Jurkat, Clone E6-1 (cell line): ENCODE results near the gene HNRNPUL2.
A peak's percentile ranks its signal among the peaks of the same experiment; 100 is the strongest.

Experiments
- DNase-seq: peaks from one replicate; pipeline ENCODE4 v3.0.0-alpha.2; 2011; ENCODE audit warnings: low read depth, low spot score
- H3K4me3 ChIP-seq: 2 replicates; pipeline ENCODE4 v1.5.1; 2011; ENCODE audit warnings: mild to moderate bottlenecking, low read length, control low read depth, moderate library complexity

HNRNPUL2 gene

DNA sequence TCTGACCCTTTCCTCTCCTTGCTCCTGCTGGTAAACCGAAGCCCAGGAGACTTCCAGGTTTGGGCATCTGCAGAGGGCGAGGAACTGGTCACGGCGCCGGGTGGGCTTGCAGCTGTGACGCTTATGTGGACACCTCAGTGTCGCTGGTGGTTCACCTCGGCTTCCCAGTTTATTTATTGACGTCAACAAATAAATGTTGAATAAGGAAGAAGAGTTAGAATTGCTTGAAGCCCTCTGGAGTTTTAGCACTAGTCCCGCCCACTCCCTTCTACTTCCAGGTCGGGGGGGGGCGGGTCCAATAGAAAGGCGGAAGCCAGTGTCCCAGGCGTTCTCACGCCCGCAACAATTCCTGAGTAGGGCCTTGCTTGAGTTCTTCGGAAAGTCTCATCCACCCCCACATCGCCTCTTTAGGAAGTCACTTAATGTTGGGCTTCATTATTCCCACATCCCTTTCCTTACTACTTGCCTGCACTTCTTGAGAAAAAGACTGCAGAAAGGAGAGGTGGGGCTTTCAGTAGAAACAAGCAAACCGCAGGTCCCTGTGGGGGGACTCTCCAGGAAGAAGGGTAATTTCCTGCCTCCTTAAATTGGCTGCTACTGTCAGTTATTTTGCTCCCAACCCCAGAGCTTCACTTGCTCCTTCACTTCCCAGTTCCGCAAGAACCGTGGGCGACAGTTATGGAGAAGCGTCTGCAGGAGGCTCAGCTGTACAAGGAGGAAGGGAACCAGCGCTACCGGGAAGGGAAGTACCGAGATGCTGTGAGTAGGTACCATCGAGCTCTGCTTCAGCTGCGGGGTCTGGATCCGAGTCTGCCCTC lies 1.1 kb upstream of the HNRNPUL2 start, which contains the start of gene TTC9C:
TSS of gene TTC9C (plus strand) at position 316 of the 818 bp plus-strand sequence. CDS start at position 679, 363 bp downstream.
- peak; percentile 82 for DNase-seq
- peak within 1 kb of the TSS; percentile 78 for H3K4me3 ChIP-seq

DNA sequence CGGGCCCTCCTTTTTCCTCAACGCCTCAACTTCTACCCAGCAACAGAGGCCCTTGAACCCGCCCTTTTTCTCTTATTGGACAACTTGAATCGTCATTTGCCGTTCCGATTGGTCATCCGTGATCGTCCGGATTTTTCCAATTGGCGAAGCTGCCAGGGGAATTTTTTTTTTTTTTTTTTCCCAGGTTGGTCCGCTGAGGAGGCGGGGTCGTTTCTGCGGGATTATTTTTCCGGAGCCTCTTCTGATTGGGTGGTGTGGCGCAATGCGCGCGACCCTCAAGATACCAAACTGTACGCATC lies 564 bp upstream of the HNRNPUL2 start:
- H3K4me3 ChIP-seq = peak overlapping the region; percentile 78
- DNase-seq = peak; percentile 99

DNA sequence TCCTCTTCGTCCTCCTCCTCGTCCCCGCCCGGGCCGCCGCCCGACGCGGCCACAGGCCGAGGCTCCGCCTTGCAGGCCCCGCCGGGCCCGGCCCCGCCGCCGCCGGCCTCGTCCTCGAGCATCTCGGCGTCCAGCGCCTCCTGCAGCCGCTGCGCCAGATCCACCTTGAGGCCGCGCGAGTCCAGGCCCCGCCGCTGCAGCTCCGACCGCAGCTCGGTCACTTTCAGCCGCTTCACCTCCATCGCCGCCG lies 417 bp downstream of the HNRNPUL2 start:
- H3K4me3 ChIP-seq = peak overlapping the region; percentile 78
- no peak for DNase-seq

GRCh38 chr11:62726156-62726914 lies 922 bp downstream of the HNRNPUL2 start:
- no peak for DNase-seq
- H3K4me3 ChIP-seq = peak overlapping the region; percentile 78

GRCh38 chr11:62725646-62726045 lies 1.6 kb downstream of the HNRNPUL2 start:
- H3K4me3 ChIP-seq = peak overlapping the region; percentile 78
- DNase-seq = no peak

- no peak overlapping the region for H3K4me3 ChIP-seq
- no peak for DNase-seq
Measured at GRCh38 chr11:62724171-62724570, 3.1 kb downstream of the HNRNPUL2 start.

GRCh38 chr11:62721994-62722393 lies 5.3 kb downstream of the HNRNPUL2 start:
- no peak overlapping the region for H3K4me3 ChIP-seq
- DNase-seq = no peak

GRCh38 chr11:62719302-62719978 lies 7.8 kb downstream of the HNRNPUL2 start:
- no peak overlapping the region for H3K4me3 ChIP-seq
- no peak for DNase-seq

DNA sequence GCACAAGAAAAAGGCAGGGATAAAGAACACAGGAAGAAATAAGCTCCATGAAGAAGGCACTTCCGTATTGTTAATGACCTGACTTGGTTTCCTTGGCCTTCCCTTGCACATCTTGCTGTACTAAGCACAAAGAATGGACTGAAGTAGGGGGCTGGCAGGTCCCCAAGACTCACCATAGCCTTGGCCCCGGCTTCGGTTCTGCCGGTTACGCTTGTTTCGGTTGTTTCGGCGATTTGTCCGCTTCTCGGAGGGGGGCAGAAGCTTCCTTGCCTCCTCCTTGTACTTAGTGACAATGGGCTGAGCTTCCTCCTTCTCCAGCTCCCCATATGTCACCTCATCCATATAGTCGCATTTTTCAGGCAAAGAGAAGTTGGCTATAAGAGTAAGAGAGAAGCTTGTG lies 10.4 kb downstream of the HNRNPUL2 start:
- no peak for DNase-seq
- H3K4me3 ChIP-seq = no peak overlapping the region

- H3K4me3 ChIP-seq = no peak overlapping the region
- DNase-seq = no peak
Measured at GRCh38 chr11:62716206-62716605, 11.1 kb downstream of the HNRNPUL2 start.

- DNase-seq = no peak
- H3K4me3 ChIP-seq = no peak overlapping the region
Measured at GRCh38 chr11:62715150-62716130, 11.8 kb downstream of the HNRNPUL2 start.

- DNase-seq = no peak
- H3K4me3 ChIP-seq = no peak overlapping the region
Measured at GRCh38 chr11:62713343-62713742, 13.9 kb downstream of the HNRNPUL2 start.

GRCh38 chr11:62712861-62713260 lies 14.4 kb downstream of the HNRNPUL2 start:
- no peak overlapping the region for H3K4me3 ChIP-seq
- no peak for DNase-seq

- H3K4me3 ChIP-seq = no peak overlapping the region
- no peak for DNase-seq
Measured at GRCh38 chr11:62712276-62712812, 14.9 kb downstream of the HNRNPUL2 start.

DNA sequence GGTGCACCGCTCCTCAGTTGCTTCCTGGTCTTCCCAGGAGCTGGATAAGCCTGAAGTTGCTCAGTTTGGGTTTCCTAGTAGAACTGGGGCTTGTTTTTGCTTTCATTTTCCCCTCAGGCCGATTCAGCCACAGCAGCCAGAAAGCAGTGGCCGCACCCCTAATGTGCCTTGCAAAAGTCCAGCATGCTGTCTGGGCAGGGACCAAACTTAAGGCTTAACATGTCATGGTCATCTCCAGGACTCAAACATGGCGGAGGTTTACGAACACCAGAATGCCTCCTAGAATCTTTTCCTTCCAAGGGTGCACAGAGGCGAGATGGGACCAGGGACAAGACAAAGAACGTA lies 17.3 kb downstream of the HNRNPUL2 start:
- H3K4me3 ChIP-seq = peak overlapping the region; percentile 79
- no peak for DNase-seq

- DNase-seq = peak; percentile 98
- peak overlapping the region; percentile 79 for H3K4me3 ChIP-seq
Measured at GRCh38 chr11:62709247-62710000, 17.8 kb downstream of the HNRNPUL2 start.

GRCh38 chr11:62708793-62709192 lies 18.5 kb downstream of the HNRNPUL2 start:
- peak overlapping the region; percentile 79 for H3K4me3 ChIP-seq

GRCh38 chr11:62708392-62708791 lies 18.9 kb downstream of the HNRNPUL2 start:
- DNase-seq = no peak
- H3K4me3 ChIP-seq = peak overlapping the region; percentile 79

More at GRCh38 chr11:62708793-62709192, 18.5 kb downstream of the HNRNPUL2 start:
- no peak for DNase-seq
